ENCODE results near the gene PTPRJ. TPM values are rescaled to one million over a fixed set of nuclear protein-coding genes. Genes with fewer than 3 reads are reported as not detected.

PTPRJ gene
- total RNA-seq, 1 donor from 2014 or later: 18.9 TPM

DNA sequence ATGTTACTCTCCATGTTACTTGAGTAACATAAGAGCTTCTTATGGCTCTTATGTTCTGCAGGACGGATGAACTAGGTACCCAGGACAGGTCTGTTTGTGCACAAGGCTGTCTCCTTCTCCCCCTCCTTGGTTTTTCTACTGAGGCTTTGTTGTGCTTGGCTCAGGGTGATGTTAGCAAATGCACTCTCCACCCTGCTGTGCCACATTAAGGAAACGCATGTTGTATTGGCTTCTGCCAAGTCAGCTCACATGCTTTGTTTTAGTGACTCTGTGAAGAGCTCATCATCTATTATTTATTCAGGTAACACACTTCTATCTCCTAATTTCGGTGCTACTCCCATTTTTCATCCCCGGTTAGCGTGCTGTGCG, 108.3 kb downstream of the PTPRJ start:
- Mint-ChIP-seq H3K27me3 (no peaks in the 10 kb centered on the region), H3K4me3 (ENCODE audit: low read depth) (no peak overlapping the region), H3K27ac (no peak overlapping the region), H3K4me1 (ENCODE audit: low read depth) (peaks cover 7% of the 10 kb centered on the region), H3K36me3 (ENCODE audit: insufficient read depth) (peaks cover 1% of the 10 kb centered on the region), H3K9me3 (ENCODE audit: low read depth) (no peaks in the 10 kb centered on the region)
- TF ChIP-seq, protein P1, sequence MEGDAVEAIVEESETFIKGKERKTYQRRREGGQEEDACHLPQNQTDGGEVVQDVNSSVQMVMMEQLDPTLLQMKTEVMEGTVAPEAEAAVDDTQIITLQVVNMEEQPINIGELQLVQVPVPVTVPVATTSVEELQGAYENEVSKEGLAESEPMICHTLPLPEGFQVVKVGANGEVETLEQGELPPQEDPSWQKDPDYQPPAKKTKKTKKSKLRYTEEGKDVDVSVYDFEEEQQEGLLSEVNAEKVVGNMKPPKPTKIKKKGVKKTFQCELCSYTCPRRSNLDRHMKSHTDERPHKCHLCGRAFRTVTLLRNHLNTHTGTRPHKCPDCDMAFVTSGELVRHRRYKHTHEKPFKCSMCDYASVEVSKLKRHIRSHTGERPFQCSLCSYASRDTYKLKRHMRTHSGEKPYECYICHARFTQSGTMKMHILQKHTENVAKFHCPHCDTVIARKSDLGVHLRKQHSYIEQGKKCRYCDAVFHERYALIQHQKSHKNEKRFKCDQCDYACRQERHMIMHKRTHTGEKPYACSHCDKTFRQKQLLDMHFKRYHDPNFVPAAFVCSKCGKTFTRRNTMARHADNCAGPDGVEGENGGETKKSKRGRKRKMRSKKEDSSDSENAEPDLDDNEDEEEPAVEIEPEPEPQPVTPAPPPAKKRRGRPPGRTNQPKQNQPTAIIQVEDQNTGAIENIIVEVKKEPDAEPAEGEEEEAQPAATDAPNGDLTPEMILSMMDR (IDR thresholded peaks at IDR 0.05; ENCODE audit: unreplicated experiment): no peak
- no peak for DNase-seq (ENCODE audit: low spot score, unreplicated experiment)

DNA sequence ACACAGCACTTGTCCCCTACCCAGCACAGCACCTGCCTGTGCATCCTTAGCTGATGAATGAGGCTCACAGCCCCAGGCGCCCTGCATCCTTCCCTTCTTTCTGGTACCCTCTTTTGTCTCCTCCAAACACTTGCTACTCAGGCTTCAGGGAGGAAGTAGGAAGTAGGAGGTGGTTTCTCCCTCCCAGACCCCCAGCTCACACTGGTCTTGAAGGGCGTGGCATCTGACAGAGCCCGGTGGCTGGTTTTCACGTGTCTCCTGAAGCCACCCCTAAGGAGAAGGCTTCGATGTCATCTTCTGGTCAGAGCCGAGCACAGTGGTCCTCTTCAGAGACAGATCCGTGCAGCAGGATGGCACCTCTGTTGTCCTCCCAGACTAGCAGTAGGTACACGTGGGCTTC, 109.8 kb downstream of the PTPRJ start:
- Mint-ChIP-seq H3K9me3 (ENCODE audit: low read depth) (no peaks in the 10 kb centered on the region), H3K27ac (no peak overlapping the region), H3K36me3 (ENCODE audit: insufficient read depth) (no peaks in the 10 kb centered on the region), H3K27me3 (no peaks in the 10 kb centered on the region), H3K4me1 (ENCODE audit: low read depth) (peaks cover 19% of the 10 kb centered on the region), H3K4me3 (ENCODE audit: low read depth) (no peak overlapping the region)
- TF ChIP-seq, protein P1 (IDR thresholded peaks at IDR 0.05; ENCODE audit: unreplicated experiment): no peak
- DNase-seq (ENCODE audit: low spot score, unreplicated experiment): no peak

DNA sequence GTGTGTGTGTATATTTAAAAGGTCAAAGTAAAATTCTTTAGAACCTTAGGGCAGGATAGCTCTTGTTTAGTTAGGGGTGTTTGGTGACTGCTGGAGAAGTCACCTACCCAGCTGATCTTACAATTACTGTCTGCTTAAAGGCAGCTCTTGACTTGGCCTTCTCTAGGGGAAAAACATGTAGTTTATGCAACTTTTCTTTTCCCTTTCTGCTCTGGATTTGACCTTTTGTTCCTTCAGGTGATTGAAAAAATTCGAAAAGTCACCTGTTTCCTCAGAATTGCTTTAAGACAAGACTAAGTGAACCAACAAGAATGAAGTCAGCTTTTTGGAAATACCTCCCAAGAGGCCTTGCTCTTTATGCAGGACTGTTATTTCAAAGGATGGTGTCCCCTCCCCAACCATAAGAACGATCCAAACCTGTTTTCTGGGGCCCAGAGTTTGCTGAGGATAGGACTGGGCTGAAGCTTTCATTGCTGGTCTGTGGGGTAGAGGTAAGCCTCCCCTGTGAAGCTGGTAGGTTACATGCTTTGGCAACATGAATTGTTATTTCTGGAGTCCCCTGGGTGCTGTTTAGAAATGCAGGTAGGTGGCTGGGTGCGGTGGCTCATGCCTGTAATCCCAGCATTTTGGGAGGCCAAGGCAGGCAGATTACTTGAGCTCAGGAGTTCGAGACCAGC, 111.2 kb downstream of the PTPRJ start:
- H3K4me3 Mint-ChIP-seq (ENCODE audit: low read depth): no peak overlapping the region
- H3K9me3 Mint-ChIP-seq (ENCODE audit: low read depth): no peaks in the 10 kb centered on the region
- no peaks in the 10 kb centered on the region for H3K27me3 Mint-ChIP-seq
- no peak for DNase-seq (ENCODE audit: low spot score, unreplicated experiment)
- H3K36me3 Mint-ChIP-seq (ENCODE audit: insufficient read depth): no peaks in the 10 kb centered on the region
- H3K27ac Mint-ChIP-seq: no peak overlapping the region
- TF ChIP-seq, protein P1 (IDR thresholded peaks at IDR 0.05; ENCODE audit: unreplicated experiment): no peak
- H3K4me1 Mint-ChIP-seq (ENCODE audit: low read depth): peaks cover 26% of the 10 kb centered on the region

DNA sequence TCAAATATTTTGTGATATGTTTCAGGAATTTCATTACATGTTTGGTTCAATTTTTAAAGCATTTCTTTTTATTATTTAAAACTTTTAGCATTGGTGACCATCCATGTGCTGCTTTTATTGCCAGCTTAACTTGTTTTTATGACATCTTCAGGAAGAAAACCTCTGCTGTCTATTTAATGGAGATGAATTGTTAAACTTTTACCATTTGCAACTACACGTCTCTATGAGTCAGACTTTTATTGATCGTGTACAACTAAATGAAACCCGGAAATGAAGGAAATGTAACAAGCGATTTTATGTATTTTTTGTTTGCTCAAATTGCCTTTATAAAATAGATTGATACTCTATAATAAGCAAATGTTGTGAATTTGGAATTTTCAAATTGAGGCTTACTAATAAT, 113.0 kb downstream of the PTPRJ start:
- Mint-ChIP-seq H3K4me3 (ENCODE audit: low read depth) (no peak overlapping the region), H3K27ac (no peak overlapping the region), H3K27me3 (no peaks in the 10 kb centered on the region), H3K4me1 (ENCODE audit: low read depth) (peaks cover 31% of the 10 kb centered on the region), H3K36me3 (ENCODE audit: insufficient read depth) (no peaks in the 10 kb centered on the region), H3K9me3 (ENCODE audit: low read depth) (no peaks in the 10 kb centered on the region)
- DNase-seq (ENCODE audit: low spot score, unreplicated experiment): no peak
- TF ChIP-seq, protein P1 (IDR thresholded peaks at IDR 0.05; ENCODE audit: unreplicated experiment): no peak

DNA sequence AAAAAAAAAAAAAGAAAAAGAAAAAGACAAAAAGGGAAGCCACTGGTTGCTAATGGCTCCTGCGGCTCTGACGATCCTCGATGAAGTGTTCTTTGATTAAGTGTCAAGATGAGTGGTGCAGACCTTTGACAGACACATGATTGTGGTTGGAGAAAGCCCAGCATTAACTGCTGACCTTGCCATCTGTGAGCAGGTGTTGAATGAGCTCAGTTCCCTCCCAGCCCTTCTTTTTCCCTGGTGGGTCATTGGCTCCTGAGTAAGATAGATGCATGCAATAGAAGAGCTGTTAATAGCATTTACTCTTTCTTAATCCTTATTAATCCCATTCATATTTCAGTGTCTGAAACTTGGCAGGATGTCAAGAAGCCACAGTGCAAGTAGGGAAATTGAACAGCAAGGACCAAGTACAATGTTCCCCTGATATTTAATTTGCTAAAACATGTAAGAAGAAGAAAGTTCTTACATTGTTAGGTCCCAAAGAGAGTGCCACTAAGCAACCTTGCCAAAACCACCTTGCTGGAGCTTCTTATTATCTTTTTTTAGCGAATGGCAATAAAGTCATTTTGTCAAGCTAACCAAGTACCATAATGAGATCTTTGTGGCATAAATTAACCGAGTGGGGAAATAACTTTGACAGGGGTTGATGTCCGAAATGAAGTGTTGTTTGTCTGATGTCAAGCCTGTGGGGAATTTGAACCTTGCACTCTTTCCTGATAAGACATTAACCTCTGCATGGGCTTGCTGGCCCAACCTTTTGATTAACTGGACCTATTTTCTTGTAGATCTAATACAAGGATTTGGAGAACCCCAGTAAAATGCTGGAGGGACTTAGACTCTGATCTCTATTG, 113.7 kb downstream of the PTPRJ start:
- H3K36me3 Mint-ChIP-seq (ENCODE audit: insufficient read depth): no peaks in the 10 kb centered on the region
- no peaks in the 10 kb centered on the region for H3K27me3 Mint-ChIP-seq
- H3K9me3 Mint-ChIP-seq (ENCODE audit: low read depth): no peaks in the 10 kb centered on the region
- H3K4me3 Mint-ChIP-seq (ENCODE audit: low read depth): no peak overlapping the region
- no peak for DNase-seq (ENCODE audit: low spot score, unreplicated experiment)
- no peak overlapping the region for H3K27ac Mint-ChIP-seq
- TF ChIP-seq, protein P1 (IDR thresholded peaks at IDR 0.05; ENCODE audit: unreplicated experiment): no peak
- peaks cover 31% of the 10 kb centered on the region for H3K4me1 Mint-ChIP-seq (ENCODE audit: low read depth)
